K562 (cell line): Measurements from ENCODE around the gene KRT26. TPM values are rescaled to one million over a fixed set of nuclear protein-coding genes. Genes with fewer than 3 reads are reported as not detected.
A peak's percentile ranks its signal among the peaks of the same experiment; 100 is the strongest.

Source experiments
- ATAC-seq: fragments of 200-7000 bp; cut with Tn5 transposase; 3 replicates; pipeline ENCODE4 v1.9.1; 2020; ENCODE audit warnings: moderate library complexity
- BruUV-seq: library from RNA; stranded (reverse); fragments of 400-500 nt; replicated peaks from 2 replicates; lab custom pipeline; 2021; lab: Mats Ljungman, UMichigan
- CTCF ChIA-PET: fragments of 300-600 bp; formaldehyde crosslinking; extraction: SDS; loops from one replicate; lab custom pipeline; 2021; ENCODE audit warnings: low intra/inter-chr PET ratio; lab: Yijun Ruan, JAX
- POLR2A ChIA-PET: fragments of 300-600, 350-650 bp; sonication (Branson Sonifier 250); formaldehyde crosslinking; extraction: SDS; loops from one replicate; lab custom pipeline; 2021; ENCODE audit warnings: antibody characterized with exemption, inconsistent platforms; lab: Yijun Ruan, JAX
- DNase-seq, 4 experiments: peaks; one replicate each; pipeline versions ENCODE4 v3.0.0 to v3.0.0-alpha.2; 2011 to 2018; ENCODE audit warnings: low spot score in 3 of 4, mixed read lengths in 3 of 4; ENCODE audit errors: extremely low read depth in 1 of 4
- FAIRE-seq: peaks from 2 replicates; lab custom pipeline; 2011; peaks lifted over from hg19 to GRCh38; lab: Jason Lieb, UNC
- H2AFZ ChIP-seq: 2 replicates; pipeline ENCODE4 v1.6.0; 2011; ENCODE audit warnings: low read depth, low read length, control low read depth, inconsistent platforms
- H3K27ac ChIP-seq: fragments of 200-600 bp; 3 replicates; pipeline ENCODE4 v1.8.0; 2011; ENCODE audit warnings: low read depth, mild to moderate bottlenecking, control low read depth, inconsistent platforms, low read length, moderate library complexity, mixed read lengths; ENCODE audit errors: extremely low read depth
- H3K27me3 ChIP-seq, 2 experiments: fragments of 300-600 bp in 1 of 2; 2 replicates in 1 of 2; 3 replicates in 1 of 2; pipeline versions ENCODE4 v1.6.0 to v1.8.0; 2011; ENCODE audit warnings: inconsistent platforms in 2 of 2, low read length in 2 of 2, mild to moderate bottlenecking in 1 of 2, mixed read lengths in 1 of 2, moderate library complexity in 1 of 2; ENCODE audit not compliant: control insufficient read depth in 2 of 2, insufficient read depth in 2 of 2
- H3K36me3 ChIP-seq: fragments of 300-600 bp; 3 replicates; pipeline ENCODE4 v1.8.0; 2011; ENCODE audit warnings: mild to moderate bottlenecking, low read length, inconsistent platforms; ENCODE audit not compliant: control insufficient read depth, insufficient read depth
- H3K4me1 ChIP-seq, 2 experiments: fragments of 200-600 bp in 1 of 2; replicated peaks in 1 of 2; 2 replicates in 1 of 2; 3 replicates in 1 of 2; pipeline versions ENCODE4 v1.5.1 to v1.8.0; 2011; ENCODE audit warnings: inconsistent platforms in 2 of 2, low read length in 2 of 2, mild to moderate bottlenecking in 1 of 2, mixed read lengths in 1 of 2, moderate library complexity in 1 of 2; ENCODE audit not compliant: control insufficient read depth in 2 of 2, insufficient read depth in 2 of 2
- H3K4me2 ChIP-seq: 2 replicates; pipeline ENCODE4 v1.6.1; 2011; ENCODE audit warnings: low read length, control low read depth, inconsistent platforms, mixed read lengths; ENCODE audit not compliant: insufficient read depth
- H3K4me3 ChIP-seq: fragments of 200-600 bp; sonication (generic), shearing (Covaris generic); 2 replicates; pipeline ENCODE4 v1.5.1; 2016; ENCODE audit warnings: control low read depth, inconsistent platforms
- H3K79me2 ChIP-seq: fragments of 200-600 bp; 3 replicates; pipeline ENCODE4 v1.8.0; 2011; ENCODE audit warnings: low read length, inconsistent platforms; ENCODE audit not compliant: control insufficient read depth, insufficient read depth
- H3K9ac ChIP-seq, 2 experiments: 2 replicates each; pipeline versions ENCODE4 v1.6.0 to v1.6.1; 2011; ENCODE audit warnings: low read depth in 2 of 2, low read length in 2 of 2, control low read depth in 1 of 2, inconsistent platforms in 1 of 2, mild to moderate bottlenecking in 1 of 2, mixed read lengths in 1 of 2; ENCODE audit not compliant: insufficient read depth in 1 of 2
- H3K9me1 ChIP-seq: one replicate; pipeline ENCODE4 v1.6.0; 2011; ENCODE audit warnings: inconsistent platforms, mild to moderate bottlenecking, low read length, moderate library complexity; ENCODE audit not compliant: control insufficient read depth, insufficient read depth
- H3K9me3 ChIP-seq: replicated peaks from 2 replicates; pipeline ENCODE4 v1.5.1; 2011; ENCODE audit warnings: low read depth, low read length, inconsistent platforms; ENCODE audit not compliant: control insufficient read depth, insufficient read depth
- H4K20me1 ChIP-seq: replicated peaks from 2 replicates; pipeline ENCODE4 v1.6.1; 2011; ENCODE audit warnings: low read length, inconsistent platforms, mixed read lengths; ENCODE audit not compliant: control insufficient read depth, insufficient read depth
- CBFA2T3 ChIP-seq: fragments of 450-650 bp; IDR thresholded peaks from 2 replicates; pipeline ENCODE4 v1.6.1; 2017
- FOSL1 ChIP-seq: fragments of 200-800 bp; sonication (Bioruptor generic); conservative IDR thresholded peaks from 2 replicates; pipeline ENCODE4 v1.6.1; 2016; ENCODE audit warnings: missing genetic modification characterization, missing compliant biosample characterization
- HDAC3 ChIP-seq: fragments of 450-650 bp; IDR thresholded peaks from 2 replicates; pipeline ENCODE4 v1.6.1; 2018; ENCODE audit warnings: borderline replicate concordance, mild to moderate bottlenecking, moderate library complexity; ENCODE audit not compliant: partially characterized antibody
- SMARCA4 ChIP-seq: fragments of 450-650 bp; IDR thresholded peaks from 2 replicates; pipeline ENCODE4 v1.6.1; 2016
- TOE1 ChIP-seq, 2 experiments: fragments of 450-650 bp in 1 of 2; sonication (generic) in 1 of 2; formaldehyde crosslinking in 1 of 2; IDR thresholded peaks; 2 replicates each; pipeline versions ENCODE4 v1.7.1 to v1.8.0; 2016 to 2022; ENCODE audit warnings: borderline replicate concordance in 2 of 2, mild to moderate bottlenecking in 2 of 2, antibody characterized with exemption in 1 of 2, inconsistent platforms in 1 of 2, low read depth in 1 of 2, missing genetic modification reagents in 1 of 2, moderate library complexity in 1 of 2
- ZC3H8 ChIP-seq: fragments of 450-650 bp; IDR thresholded peaks from 2 replicates; pipeline ENCODE4 v1.6.1; 2017
- ZNF140 ChIP-seq: fragments of 250-450 bp; sonication (Bioruptor Pico); IDR thresholded peaks from 2 replicates; pipeline ENCODE4 v1.8.0; 2021; ENCODE audit warnings: moderate library complexity, mild to moderate bottlenecking, inconsistent platforms
- in situ Hi-C: fragments of 300-500 bp; cut with MboI; formaldehyde crosslinking; loops from 4 replicates; pipeline ENCODE4 v1.15.0; 2018; ENCODE audit warnings: inconsistent platforms, mixed read lengths
- intact Hi-C: fragments of 100-400 bp; cut with micrococcal nuclease; formaldehyde crosslinking; loops from 2 replicates; pipeline ENCODE4 v1.14.2; 2022
- polyA plus RNA-seq, 8 experiments: library from polyadenylated mRNA; depleted of rRNA in 4 of 8; stranded (reverse) in 5 of 8; unstranded in 3 of 8; fragments of >200 nt; fragmentation: Nextera tagmentation in 2 of 8; fragmentation: Illumina TruSeq in 1 of 8; extraction: Ambion mirVana in 2 of 8; extraction: Trizol in 1 of 8; gene quantifications; 2 replicates each; pipeline versions ENCODE4 v1.2.1 to v1.2.3, GENCODE V29; 2011 to 2014; ENCODE audit warnings: inconsistent platforms in 1 of 8, missing spikeins in 1 of 8
- total RNA-seq, 7 experiments: library from RNA; depleted of rRNA in 6 of 7; stranded (reverse); fragments of >200 nt in 6 of 7; fragmentation: Illumina TruSeq in 2 of 7; extraction: Trizol in 2 of 7; gene quantifications; 2 replicates each; pipeline versions ENCODE4 v1.2.1 to v1.2.3, GENCODE V29; 2011 to 2021; ENCODE audit warnings: low replicate concordance in 1 of 7

Gene KRT26
- total and polyA plus RNA-seq, 9 of the 15 experiments (the other 6 are each of a cell fraction or from before 2014, with no cell fraction given) = not detected

GRCh38 chr17:40821536-40821935, 49.5 kb upstream of the KRT26 start:
- TF ChIP-seq TOE1 (IDR thresholded peaks at IDR 0.05; ENCODE audit: borderline replicate concordance) (no peak), TOE1 (CRISPR knock-in tag; IDR thresholded peaks at IDR 0.05; ENCODE audit: borderline replicate concordance, low read depth) (no peak), ZC3H8 (no peak), HDAC3 (no peak), CBFA2T3 (peak; percentile 28; the same call in 1 of the 2 replicates), SMARCA4 (peak; percentile 30; the same call in 1 of the 2 replicates), FOSL1 (tag) (peak; percentile 22; the same call in 1 of the 2 replicates), ZNF140 (CRISPR knock-in tag) (no peak)
- no peak for FAIRE-seq
- no peak overlapping the region for H2AFZ ChIP-seq
- BruUV-seq = no TSS peak
- intact Hi-C loops (no loop called here), in situ Hi-C loops (no loop called here)
- H4K20me1 ChIP-seq = no peaks in the 10 kb centered on the region
- no peak for DNase-seq
- H3K4me1 ChIP-seq = peaks cover 22 to 51% of the 10 kb centered on the region in 2 experiments
- peaks cover 34% of the 10 kb centered on the region for H3K36me3 ChIP-seq
- peak overlapping the region; percentile 99 for H3K27ac ChIP-seq
- peak overlapping the region; percentile 66 for H3K4me2 ChIP-seq
- peaks cover 87% of the 10 kb centered on the region for H3K79me2 ChIP-seq
- ChIA-PET CTCF (no interaction called here), POLR2A (interaction anchor here (0.7 to 0.8 kb wide), 2 partner anchors 62 to 858 kb away, joined by 3 read pairs; no protein-coding TSS in a partner anchor)
- ATAC-seq = no peak
- H3K9me1 ChIP-seq = peaks cover 5% of the 10 kb centered on the region
- H3K4me3 ChIP-seq = peak overlapping the region; percentile 67; the same call in 1 of the 2 replicates
- no peaks in the 10 kb centered on the region for H3K9me3 ChIP-seq
- H3K9ac ChIP-seq = peak overlapping the region in 1 of 2 experiments; percentile 97; a peak in 2 of 4 replicates
- H3K27me3 ChIP-seq = no peaks in the 10 kb centered on the region
